GM11168 (cell line): ENCODE measurements around the gene SFPQ.
"Not testable (repeated sequence)": the region's sequence is repeated elsewhere in the genome, so short reads cannot be mapped to it uniquely, and the experiment has no call there.

Experiments used
- in situ Hi-C: fragments of 300-500 bp; cut with MboI; formaldehyde crosslinking; loops from one replicate; pipeline ENCODE4 v1.12.0; 2022; ENCODE audit warnings: low sequenced_read_pairs; ENCODE audit not compliant: unreplicated experiment

SFPQ gene, protein sequence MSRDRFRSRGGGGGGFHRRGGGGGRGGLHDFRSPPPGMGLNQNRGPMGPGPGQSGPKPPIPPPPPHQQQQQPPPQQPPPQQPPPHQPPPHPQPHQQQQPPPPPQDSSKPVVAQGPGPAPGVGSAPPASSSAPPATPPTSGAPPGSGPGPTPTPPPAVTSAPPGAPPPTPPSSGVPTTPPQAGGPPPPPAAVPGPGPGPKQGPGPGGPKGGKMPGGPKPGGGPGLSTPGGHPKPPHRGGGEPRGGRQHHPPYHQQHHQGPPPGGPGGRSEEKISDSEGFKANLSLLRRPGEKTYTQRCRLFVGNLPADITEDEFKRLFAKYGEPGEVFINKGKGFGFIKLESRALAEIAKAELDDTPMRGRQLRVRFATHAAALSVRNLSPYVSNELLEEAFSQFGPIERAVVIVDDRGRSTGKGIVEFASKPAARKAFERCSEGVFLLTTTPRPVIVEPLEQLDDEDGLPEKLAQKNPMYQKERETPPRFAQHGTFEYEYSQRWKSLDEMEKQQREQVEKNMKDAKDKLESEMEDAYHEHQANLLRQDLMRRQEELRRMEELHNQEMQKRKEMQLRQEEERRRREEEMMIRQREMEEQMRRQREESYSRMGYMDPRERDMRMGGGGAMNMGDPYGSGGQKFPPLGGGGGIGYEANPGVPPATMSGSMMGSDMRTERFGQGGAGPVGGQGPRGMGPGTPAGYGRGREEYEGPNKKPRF

DNA sequence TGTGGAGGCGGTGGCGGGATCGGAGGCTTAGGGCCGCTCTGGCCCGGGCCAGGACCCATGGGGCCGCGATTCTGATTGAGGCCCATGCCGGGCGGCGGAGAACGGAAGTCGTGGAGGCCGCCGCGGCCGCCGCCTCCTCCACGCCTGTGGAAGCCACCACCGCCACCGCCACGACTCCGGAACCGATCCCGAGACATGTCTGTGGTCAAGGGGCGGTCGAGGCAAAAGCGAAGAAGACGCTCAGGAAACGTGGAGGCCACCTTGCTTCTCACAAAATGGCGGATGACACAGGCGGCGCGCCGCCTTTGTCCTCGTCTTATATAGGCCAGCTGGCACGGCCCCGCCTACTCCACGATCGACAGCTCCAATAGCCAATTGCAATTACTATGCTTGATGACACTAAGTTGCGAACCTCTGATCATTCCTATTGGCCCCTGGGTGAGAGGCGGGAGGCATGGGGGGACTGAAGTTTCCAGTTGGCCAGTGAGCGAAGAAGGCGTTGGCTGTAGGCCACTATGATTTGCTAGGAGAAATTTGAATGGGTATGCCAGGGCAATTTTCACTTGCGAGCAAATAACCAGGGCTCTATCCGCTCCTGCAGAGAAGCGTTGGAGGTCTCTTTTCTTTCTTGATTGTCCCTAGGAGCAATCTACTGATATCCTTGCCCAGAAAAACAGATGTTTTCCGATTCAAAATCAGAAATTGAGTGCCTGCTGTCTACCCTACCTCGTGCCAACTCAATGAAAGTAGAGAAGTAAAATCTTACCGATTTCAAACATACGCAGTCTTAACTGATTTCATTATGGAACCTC lies at the start of gene SFPQ:
TSS of gene SFPQ (minus strand) at position 293 of the 812 bp plus-strand sequence. CDS start at position 197, 96 bp downstream.
- in situ Hi-C loops, result loop anchor here (10.0 kb wide), 1 partner anchor 102 kb away; no protein-coding TSS in a partner anchor

DNA sequence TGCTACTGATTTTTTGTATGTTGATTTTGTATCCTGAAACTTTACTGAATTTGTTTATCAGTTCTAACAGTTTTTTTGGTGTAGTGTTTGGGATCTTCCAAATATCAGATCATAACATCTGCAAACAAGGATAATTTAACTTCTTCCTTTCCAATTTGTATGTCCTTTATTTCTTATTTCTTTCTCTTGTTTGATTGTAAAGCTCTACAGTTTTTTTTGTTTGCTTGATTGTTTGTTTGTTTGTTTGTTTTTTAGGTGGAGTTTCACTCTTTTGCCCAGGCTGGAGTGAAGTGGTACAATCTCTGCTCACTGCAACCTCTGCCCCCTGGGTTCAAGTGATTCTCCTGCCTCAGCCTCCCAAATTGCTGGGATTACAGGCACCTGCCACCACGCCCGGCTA lies 43.8 kb upstream of the SFPQ start:
- in situ Hi-C loops, result not testable (repeated sequence)

DNA sequence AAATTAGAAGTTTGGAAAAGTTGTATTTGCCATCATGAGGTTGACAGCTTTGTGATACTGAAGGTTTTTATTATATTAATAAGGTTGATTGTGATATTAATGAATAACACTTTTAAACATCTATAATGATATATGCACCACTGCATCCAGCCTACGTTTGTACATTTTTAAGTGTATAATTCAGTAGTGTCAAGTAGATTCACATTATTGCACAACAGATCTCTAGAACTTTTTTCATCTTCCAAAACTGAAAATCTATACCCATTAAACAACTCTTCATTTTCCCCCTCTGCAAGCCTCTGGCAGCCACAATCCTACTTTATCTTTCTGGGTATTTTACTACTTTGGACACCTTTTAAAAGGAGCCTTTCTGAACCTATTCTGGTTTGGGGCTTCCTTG lies 38.3 kb upstream of the SFPQ start:
- in situ Hi-C loops, result no loop called here

DNA sequence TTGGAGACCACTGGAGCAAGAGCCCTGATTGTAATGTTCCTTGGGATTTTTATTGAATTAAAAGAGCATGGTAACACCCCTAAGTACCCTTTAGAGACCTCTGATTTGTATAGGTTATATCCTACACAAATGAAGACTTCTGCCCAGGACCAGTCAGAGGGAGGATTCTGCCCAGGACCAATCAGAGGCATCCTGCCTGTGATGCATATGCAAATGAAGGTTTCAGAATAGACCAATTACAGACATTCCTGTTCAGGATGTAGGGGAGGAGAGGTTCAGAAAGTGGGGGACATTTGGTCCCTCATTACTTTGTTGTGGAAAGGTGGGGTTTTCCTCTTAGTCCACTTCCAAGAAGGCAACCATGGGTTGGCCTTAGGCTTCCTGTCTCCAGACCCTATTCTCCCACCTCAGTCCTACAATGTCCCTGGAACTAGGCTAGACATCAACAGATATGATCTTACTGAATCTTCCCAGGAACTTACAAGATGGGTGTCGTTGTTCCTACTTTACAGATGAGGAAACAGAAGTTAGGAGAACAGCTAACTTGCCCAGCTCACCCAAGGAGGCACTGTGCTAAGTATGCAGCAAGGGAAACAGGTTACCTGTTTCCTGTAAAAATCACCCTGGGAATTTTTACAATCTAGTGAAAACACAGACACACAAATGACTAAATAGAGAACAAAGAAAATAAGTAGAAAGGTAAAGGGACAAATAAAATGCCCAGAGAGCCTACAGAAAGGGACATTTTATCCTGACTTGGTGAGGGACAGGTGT lies 36.8 kb upstream of the SFPQ start:
- in situ Hi-C loops, result no loop called here

DNA sequence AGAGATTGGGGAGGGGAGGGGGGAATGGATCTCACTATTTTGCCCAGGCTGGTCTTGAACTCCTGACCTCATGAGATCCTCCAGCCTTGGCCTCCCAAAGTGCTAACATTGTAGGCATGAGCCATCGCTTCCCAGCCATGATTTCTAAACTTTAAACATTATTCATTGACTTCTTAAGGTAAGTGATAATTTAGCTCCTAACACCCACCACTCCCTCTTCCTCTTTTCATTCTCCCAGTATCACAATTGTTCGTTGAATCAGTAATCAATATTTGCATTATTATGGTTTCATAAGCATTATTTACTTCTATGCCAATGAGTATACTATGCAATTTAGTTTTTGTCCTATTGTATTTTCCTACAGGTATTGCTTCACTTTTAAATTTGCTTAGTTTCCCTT lies 33.6 kb upstream of the SFPQ start:
- in situ Hi-C loops, result no loop called here

DNA sequence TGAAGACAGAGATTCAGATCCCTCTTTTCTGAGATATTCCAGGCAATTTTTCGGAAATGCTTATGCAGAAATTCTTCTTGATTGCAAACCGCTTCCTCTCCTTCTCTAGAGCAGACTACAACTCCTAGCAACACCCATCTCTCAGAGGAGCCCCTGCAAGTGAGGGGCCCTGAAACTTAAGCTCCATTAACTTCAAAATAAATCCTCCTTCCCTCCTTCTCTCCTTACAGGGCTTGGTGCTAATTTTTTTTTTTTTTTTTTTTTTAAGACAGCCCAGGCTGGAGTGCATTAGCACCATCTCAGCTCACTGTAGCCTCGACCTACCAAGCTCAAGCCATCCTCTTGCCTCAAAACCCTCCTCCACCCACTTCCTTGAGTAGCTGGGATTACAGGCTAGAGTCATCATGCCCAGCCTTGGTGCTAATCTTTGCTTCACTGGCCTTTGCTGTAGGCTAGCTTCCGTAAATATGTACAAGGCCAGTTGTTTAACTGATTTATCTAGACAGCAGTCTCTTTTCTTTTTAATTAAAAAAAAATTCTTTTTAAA lies 30.2 kb upstream of the SFPQ start:
- in situ Hi-C loops, result loop anchor here (5.0 kb wide), 1 partner anchor 39 kb away; no protein-coding TSS in a partner anchor

DNA sequence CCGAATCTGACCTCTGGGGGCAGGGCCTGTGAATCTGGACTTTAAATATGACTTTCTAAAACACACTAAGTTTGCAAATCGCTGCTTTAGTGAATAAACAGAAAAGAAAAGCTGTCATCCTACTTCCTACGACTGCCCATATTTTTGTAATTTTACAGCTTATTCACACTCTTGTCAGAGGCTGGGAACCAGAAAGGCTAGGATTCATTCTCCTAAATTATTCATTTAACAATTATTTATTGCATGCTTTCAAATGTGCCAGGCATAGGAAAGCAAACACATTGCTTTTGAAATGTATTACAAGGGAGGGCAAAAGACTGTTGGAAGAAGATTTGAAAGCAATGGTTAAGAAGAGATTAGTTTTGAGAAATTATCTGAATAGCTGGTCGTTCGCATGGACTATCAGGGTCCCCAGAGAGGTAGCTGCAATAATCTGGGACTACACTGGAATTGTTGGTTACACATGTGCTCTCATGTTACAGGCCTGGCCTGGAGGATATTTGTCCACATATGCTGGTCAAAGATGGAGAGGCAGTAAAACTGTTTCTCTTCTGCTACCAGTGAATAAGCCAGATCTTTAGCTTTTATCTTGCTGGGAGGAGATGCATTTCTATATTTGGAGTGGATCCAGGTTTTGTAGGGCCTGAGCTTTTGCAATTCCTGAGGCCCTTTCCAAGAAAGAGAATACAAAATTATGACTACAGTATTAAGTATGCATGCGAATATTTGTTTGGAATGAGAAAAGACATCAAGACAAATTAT lies 29.6 kb upstream of the SFPQ start:
- in situ Hi-C loops, result loop anchor here (5.0 kb wide), 1 partner anchor 40 kb away; no protein-coding TSS in a partner anchor

DNA sequence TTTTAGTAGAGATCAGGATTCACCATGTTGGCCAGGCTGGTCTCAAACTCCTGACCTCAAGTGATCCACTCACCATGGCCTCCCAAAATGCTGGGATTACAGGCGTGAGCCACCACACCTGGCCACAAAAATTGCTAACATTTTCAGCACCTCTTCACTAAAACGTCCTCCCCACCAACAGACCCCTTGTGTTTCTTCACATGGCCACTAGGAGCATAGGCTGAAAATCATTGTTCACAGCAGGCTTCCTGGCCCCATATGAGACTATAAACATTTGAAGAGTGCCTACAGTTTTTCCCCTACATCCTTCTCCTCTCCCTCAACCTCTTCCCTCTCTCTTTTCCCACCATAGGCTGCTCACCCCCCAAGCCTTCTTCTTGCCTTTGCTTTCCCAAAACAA lies 28.0 kb upstream of the SFPQ start:
- in situ Hi-C loops, result loop anchor here (5.0 kb wide), 1 partner anchor 41 kb away; no protein-coding TSS in a partner anchor

DNA sequence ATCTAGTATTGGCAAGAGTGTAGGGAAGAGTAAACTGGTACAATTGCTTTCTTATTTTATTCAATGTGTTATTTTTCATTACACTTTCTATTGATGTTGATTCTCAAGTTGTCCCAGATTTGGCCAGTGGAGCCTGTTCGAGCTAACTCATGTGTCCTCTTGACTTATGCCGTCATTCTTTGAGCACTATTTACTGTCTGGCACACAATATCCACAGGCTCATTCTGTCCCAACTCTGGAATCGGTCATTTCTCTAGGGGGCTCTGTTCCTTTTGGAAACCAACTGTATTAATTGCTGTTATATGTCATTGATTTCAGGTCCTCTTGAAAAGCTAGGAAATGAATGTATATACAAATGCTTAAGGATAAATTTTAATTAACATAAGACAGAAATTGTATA lies 22.4 kb upstream of the SFPQ start:
- in situ Hi-C loops, result no loop called here

DNA sequence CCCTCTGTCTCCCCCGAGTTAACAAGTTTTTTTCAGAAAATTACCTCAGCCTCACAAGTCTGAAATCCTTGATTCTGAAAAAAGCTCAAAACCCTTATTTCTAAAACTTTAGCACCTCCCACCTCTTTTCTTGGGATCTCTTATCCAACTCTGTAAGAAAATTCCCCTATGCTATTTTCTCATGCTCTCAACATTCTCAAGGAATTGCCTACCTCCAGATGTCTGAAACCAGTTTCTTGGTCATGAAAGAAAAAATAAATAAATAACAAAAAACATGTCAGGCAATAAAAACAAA lies 18.1 kb upstream of the SFPQ start:
- in situ Hi-C loops, result no loop called here

DNA sequence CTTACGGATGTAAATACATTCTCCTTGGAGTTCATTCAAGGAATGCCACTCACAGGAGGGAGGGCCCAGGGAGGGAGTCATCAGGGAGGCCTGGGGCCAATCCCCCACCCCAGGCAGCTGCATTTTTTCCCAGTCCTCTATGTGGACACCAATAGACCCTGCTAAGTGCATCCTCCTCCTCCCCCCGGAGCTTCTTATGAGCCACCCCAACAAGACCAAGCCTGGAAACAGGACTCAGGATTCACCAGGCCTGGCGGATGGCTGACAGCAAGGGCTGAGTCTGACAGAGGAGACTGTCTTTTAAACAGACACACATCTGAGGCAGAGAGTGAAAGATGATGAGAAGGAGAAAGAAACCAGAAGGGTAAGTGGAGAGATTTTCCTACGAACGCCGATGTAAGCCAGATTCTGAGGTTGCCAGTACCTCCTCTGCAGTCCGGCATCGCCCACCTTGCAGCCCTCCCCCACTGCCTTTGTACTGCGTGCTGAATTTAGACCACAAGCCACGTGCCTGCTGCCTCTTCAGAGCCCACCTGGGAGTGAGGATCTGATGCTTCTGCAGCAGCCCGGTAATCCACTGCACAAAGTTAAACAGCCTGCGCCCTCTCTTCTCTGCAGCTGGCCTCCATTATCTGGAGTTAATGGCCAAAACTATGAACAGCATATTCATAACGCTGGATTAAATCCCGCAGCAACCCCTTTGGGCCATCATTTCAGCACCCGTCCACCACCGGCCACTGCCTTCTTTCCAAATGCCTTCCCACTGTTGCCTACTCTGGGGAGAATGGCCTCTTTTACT lies 17.6 kb upstream of the SFPQ start:
- in situ Hi-C loops, result no loop called here

DNA sequence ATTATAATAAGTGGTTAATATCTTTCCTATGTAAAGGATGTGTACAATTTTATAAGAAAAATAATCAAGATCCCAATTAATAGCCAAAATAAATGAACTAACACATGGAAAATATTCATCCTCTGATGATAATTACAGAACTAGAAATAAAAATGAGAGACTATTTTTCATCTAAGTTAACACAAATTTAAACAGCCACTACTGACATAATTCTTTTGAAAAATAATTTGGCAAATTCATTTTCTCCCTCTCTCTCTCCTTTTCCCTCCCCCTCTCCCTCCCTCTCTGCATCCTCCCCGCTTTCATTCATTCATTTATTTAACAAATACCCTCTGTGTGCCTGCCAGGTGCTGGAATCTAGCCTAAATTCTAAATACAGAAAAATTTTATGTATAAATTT lies 10.3 kb upstream of the SFPQ start:
- in situ Hi-C loops, result no loop called here

DNA sequence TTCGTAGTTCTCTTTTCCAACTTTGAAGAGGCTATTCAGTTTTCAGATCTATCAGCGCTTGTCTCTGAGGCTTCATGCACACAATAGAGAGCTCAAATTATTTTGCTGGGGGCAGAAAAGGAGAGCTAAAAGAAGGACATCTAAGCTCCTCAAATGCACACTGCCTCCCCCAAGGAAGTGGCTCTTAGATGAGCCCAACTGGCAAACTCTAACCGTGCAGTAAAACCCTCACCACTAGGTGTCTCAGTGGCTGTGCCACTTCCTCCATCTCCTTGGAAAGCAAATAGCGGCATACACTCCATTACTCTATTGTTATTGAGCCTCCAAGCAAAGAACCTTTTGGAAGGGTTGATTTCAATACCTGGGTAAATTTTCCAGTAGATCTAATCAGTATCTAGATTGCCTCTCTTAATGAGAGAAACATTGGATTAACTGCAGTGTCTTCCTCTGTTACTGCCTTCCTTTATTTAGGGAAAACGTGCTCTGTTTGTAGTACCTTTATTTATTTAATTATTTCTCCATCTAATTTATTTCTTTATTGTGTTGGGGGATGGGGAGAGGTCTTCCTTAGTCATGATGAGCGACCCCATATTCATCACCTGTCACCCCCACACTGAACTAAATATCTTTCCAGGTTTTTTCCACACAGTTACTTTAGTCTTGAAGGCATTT lies 9.2 kb upstream of the SFPQ start:
- in situ Hi-C loops, result no loop called here

DNA sequence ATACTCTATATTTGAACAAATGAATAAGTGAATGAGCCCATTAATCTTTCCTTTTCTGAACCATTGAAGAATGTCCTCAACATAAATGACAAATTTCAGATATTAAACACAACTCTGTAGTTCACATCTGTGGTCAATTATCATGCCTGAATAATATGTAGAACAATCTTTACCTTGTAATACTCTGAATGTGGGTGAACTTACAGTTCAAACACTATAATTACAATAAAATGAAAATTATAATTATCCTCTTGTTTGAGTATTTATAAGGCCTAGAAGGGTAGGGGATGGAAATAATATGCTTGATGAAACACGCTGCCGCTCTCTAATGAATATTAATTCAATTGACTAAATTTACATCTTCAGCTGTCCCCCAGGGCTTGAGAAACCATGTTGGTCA lies 8.7 kb upstream of the SFPQ start:
- in situ Hi-C loops, result no loop called here

DNA sequence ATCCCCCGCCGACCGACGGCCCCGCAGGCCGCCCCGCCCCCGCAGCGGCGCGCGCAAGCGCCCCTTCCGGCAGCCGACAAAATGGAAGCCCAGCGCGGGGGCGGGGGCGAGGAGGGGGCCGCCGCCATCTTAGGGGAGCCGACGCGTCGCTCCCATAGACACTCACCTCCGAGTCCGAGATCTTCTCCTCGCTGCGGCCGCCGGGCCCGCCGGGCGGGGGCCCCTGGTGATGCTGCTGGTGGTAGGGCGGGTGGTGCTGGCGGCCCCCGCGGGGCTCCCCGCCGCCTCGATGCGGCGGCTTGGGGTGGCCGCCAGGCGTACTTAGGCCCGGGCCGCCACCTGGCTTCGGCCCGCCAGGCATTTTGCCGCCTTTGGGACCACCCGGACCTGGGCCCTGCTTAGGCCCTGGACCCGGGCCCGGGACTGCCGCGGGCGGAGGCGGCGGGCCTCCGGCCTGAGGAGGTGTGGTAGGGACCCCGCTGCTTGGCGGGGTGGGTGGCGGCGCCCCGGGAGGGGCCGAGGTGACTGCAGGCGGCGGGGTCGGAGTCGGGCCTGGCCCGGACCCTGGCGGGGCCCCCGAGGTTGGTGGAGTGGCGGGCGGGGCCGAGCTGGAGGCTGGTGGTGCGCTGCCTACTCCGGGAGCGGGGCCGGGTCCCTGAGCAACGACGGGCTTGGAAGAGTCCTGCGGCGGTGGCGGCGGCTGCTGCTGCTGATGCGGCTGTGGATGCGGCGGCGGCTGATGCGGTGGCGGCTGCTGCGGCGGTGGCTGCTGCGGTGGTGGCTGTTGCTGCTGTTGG lies 691 bp downstream of the SFPQ start:
- in situ Hi-C loops, result loop anchor here (10.0 kb wide), 1 partner anchor 103 kb away; no protein-coding TSS in a partner anchor

DNA sequence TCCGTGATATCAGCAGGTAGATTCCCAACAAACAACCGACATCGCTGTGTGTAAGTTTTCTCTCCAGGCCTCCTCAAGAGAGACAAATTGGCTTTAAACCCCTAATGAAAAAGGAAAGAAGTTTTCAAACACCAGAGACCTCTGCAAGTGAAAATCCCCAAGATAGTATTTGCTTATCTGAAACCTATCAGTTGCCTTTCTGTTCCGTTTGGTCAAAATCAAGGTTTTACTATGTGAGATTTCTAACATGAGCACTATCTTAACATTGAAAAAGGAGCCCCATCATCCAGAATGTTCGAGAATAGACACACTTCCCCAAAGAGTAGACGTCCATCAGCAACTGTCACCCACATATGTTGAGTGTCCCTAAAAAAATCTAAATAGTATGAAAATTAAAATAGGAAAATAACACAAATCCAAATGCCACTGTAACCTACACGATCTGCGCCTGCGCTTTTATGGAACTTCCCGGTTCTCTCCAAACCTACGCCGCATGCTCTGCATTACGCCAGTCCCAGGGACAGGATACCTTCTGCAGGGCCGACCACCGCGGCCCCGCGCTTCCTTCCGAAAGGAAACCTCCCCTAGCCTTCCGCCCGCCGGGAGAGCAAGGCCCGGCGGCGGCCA lies 1.4 kb downstream of the SFPQ start:
- in situ Hi-C loops, result loop anchor here (10.0 kb wide), 1 partner anchor 103 kb away; no protein-coding TSS in a partner anchor
